8988T (cell line): ENCODE results near the gene CYB5R3.
A peak's percentile ranks its signal among the peaks of the same experiment; 100 is the strongest.

ENCODE experiments used
- DNase-seq: peaks from one replicate; pipeline ENCODE4 v3.0.0; 2011

The CYB5R3 gene

DNA sequence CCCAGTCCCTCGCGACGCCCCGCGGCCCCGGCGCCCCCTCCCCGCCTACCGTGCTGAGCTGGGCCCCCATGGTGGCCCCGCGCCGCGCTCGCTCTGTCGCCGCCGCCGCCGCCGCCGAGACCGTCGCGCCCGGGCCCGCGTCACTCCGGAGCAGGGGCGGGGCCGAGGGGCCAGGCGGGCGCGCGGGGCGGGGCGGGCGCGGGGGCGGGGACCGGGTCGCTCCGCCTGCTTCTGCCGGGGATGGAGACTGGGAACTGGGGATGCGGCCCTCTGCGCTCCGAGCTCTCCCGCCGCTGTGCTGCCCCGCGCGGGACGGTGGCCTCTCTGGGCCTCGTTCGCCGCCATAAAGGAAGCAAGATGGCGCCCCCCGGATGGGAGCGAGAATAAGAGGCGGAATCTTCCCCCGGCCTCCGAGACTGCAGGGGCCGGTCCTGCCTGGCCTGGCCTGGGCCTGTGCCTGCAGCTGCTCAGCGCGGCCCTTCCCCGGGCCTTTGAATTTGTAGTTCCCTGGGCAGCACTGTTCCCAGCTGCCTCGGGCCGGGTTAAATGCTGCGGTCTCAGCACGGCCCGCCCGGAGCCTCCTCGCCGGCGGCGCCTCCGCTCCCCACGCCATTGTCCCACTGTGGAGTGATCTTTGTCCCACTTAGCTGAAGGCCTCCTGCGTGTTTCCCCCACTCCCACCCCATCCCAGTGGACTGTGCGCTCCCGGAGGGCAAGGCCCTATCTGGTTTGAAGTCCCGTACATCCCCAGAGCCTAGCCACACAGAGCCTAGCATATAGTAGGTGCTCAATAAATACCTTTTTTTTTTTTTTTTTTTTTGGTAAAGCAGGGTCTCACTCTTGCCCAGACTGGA, at the start of gene CYB5R3:
TSS of gene CYB5R3 (minus strand) at position 147 of the 854 bp plus-strand sequence. CDS start at position 70, 77 bp downstream.
- peak; percentile 87 for DNase-seq

DNA sequence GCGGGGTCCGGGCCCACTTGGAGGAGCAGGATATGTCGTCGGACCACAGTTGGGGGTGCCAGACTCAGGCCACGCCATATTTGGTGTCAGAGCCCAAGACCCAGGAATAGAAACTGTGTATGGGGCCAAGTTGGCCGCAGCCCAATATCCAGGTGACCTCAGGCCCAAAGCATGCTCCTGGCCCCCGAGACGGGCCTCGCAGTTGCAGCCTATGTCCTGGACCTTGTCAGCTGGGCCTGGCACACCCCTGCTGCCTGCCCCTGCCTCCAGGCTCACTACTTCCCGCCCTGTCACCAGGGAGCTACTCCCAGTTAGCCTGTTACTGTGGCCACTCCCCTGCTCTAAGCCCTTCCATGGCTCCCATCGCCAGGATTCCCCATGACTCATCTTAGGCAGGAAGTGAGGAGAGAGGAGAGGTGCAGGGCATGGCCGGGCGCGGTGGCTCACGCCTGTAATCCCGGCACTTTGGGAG, 48.4 kb upstream of the CYB5R3 start:
- DNase-seq = peak; percentile 88

DNA sequence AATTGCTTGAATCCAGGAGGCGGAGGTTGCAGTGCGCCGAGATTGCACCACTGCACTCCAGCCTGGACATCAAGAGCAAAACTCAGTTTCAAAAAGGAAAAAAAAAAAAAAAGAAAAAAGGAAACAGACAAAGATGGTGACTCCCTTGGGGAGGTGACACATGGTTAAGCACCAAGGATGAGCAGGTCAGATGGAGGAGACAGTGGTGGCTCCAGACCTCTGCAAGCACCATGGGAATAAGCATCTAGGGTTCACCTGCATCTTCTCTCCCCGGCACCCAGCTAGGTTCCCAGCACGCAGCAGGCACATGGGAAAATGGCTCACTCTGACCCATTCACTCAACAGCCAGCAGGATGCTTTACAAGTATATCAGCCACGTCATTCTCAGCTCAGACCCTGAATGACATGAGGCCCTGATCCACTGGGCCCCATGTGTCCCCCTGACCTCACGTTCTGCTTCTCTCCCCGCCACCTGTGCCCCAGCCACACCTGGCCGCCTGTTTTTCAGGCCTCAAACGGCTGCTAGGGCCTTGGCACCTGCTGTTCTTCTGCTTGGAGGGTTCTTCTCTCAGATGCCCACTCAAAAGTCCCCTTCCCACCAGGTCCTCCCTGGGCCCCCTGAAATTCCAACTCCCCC, 47.3 kb upstream of the CYB5R3 start:
- DNase-seq = no peak

DNA sequence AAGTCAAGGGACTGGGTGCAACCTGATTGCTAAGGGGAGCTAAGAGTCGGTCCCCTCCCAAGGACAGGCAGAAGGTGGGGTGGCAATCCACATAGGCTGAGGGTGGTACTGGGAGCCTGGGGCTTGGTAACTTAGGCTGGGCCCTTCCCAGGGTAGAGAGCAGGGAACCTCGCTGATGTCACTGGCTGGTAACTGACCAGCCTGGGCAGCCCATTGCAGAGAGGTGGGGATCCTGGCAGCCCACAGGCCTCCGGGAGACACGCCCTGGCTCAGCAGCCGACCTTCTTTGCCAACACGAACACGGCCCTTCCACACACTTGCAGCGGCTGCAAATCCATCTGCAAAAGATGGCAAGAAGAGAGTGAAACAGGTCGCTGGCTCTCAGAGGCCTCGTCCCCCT, 46.1 kb upstream of the CYB5R3 start:
- DNase-seq = no peak

DNA sequence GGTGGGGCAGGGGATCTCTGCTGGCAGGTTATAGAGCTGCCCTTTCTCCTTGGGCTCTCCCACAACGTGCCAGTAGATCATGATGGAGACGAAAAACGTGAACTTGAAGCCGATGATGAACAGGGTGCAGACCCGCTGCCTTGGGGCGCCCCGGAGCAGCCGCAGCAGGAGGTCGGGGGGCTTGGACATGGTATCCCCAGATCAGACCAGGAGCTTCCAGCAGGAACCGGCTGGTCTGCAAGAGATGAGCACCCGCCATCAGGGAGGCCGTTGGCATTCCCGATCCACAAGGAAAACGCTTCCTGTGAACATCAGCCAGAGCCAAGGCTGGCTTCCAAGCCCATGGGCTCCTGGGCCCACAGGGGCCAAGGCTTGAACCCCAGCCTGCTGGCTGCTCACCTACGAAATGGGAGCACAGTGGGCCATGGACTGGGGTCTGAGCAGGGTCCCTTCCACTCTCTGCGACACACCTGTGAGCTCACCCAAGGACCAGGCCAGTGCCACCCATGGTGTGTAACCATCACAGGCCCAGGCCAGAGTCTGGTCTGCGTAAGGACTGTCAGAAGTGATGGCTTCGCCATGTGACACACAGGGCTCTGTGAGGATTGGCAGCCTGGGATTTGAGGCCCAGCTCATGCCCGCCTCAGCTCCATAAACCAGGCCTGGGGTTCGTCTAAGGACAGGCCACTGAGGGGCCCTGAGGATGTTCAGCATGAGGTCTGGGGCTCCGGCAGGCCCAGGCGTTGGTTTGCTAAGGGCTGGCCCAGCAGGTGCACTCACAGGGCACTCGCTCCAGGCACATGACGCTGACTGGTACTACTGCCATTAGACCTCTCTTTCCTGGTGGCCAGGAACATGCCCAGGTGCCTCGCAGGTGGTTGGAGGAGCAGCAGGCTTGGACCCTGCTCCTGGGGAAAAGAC, 44.8 kb upstream of the CYB5R3 start:
- no peak for DNase-seq

DNA sequence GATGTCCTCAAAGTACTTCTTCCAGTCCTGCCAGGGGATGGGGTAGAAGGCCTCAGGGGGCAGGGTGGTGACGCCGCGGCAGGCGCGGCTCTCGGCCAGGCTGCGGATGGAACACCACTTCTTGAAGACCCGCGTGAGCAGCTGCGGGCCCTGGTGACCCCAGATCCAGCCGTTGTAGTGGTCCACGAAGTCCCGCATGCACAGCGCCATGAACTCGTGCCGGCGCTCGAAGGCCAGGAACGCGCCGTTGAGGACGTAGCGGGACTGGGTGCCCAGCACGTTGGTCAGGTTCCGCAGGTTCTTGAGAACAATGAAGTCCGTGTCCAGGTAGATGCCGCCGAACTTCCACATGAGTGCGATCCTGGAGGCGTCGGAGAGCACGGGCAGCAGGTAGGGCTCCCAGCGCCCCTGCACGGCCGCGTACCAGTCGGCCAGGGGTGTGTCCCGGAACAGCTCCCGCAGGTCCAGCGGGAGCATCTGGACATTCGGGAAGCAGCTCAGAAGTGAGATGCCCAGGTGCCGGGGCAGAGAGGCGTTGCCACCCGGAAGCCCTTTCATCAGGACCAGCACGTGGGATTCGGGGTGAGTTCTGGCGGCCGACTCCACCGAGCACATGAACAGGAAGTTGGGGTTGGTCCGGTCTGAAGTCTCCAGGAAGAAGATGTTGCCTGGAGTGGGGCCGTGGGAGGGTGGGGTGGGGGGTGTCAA, 44.0 kb upstream of the CYB5R3 start:
- DNase-seq = no peak

DNA sequence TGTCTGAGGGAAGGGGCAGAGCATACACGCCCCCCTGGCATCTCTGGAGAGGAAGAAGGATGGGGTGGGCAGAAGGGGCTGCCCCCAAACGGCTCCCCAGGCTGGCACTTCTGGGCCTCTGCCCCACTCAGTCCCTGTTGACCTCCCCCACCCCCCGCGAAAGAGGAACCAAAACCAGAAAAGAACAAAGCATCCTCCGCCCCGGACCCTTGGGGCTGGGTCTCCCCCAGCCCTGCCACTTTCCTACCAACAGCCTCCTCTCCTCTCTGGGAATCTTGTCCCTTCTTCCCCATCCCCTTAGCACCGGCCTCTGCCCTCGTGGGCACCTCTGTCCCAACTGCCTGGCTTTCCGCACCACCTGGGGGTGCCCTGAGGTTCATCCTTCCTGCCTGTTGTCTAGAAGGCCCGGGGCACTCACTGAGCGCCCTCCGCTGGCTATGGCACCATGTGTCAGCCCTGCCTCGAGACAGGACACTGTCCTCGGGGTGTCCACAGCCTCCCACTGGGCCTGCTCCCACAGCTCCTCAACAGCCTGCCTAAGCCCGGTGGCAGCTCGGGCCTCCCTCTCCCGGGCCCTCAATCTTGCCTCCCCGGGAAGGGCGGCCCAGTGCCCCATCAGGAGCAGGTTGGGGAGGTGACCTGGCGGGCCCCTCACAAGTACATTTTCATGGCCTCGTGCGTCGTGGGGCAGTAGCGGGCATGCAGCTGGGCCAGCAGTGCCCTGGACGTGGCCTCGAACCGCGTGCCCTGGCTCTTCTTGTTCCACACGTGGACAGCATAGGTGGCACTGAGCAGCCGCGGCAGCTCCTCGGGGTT, 43.3 kb upstream of the CYB5R3 start:
- no peak for DNase-seq

DNA sequence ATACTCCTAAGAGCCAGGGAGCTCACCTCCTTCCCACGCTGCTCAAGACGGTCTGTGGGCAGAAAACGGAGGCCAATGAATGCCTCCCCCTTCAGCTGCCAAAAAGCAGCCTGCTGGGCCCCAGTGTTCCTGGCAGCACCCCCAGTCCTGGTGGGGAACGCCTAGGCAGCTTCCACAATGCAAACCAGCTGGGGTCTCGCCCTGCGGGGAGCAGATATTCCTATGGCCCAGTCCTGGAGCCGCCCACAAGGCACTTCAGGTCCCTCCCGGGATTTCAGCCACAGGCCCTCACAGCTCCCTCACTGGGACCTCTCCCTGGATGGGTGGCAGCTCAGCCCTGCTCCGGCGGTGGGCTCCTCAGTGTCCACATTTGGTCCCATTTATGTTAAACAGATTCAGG, 42.2 kb upstream of the CYB5R3 start:
- DNase-seq = no peak

DNA sequence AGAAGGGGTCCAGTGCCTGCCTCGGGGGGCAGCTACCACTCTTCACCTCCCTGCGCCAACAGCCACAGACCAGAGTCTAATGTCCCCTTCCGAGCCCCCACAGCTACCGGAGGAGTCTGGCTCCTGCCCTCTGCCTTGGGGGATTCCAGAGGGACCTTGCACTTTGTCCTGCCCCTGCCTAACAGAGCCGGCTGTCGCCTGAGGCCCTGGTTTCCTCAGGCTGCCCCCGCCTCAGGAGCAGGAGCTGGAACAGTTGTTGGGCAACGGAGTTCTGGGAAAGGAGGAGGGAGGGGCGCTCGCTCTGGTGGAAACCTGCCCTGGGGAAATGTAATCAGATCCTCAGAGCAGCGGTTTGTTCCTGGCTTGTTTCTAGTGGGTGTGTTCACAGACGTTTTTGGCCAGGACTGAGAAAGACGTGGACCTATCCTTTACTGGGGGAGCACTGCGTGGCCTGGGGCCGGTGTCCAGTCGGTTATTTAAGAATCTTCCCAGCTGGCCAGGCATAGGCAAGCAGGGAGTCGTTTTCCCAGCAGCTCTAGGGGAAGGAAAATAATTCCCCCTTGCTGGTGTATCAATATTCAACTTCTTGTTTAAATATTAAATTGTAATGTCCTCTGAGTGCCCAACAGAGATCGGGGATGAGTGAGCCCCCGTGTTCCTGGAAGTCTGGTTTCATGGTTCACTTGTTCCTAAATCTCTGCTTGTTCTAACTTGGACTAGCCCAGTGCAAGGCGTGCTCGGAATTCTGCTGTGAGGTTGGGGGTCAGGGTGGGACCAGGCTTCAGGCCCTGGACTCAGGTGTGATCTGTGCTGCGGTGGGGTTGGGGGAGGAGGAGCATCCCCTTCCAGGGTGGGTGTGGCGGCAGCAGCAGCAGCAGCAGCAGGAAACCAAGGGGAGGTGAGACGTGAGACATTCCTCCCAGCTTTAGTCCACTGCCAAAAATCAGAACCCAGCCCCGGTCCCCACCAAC, 39.3 kb upstream of the CYB5R3 start:
- no peak for DNase-seq

DNA sequence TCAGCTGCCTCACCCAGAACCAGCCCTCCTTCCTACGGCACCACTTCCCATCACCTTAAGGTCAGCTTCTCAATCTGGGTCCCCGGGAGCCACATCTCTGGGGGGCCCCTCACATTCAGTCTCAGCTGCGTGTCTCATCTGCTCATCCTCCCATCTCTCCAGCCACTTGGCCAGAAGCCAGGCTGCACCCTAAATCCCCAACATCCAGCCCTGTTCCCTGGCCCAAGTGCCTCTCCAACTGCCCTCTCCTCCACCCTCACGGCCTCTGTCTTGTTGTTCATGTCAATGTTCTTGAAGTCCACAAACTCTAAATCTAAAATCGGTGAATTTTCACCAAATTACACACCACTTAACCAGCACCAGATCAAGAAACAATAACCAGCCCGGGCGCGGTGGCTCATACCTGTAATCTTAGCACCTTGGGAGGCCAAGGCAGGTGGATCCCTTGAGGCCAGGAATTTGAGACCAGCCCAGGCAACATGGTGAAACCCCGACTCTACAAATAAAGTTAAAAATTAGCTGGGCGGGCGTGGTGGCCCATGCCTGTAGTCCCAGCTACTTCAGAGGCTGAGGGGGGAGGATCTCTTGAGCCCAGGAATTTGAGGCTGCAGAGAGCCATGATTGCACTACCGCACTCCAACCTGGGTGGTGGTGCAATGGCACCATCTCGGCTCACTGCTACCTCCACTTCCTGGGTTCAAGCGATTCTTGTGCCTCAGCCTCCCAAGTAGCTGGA, 37.7 kb upstream of the CYB5R3 start:
- DNase-seq = no peak

DNA sequence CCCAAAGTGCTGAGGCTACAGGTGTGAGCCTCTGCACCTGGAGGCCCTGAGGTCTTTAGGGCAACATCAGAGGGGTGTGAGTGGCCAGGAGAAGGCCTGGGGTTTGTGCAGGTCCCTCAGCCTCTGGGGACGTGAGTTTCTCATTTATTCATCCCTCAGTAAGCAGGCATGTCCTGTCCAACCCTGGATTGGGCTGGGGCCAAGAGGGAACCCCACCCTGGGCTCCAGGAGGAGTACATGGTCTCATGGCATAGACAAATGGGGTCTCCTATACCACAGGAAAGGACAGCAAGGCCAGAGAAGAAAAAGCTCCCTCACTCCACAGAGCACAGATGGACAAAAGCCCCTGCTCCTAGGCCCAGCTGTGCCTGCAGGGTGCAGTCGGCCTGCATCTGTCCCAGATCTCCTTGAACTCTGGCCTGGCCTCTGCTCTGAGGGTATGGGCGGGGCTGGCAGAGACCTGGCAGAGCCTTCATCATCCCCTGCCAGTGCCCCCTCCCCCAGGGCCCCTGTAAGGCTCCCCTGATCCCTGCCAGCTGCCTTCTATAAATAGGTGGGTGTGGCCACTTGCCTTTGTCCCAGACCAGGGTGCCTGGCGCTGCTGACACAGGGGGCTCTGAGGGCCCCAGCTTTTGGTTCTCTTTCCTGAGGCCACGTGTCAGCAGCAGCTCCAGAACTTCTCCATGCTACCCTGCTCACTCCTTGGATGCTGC, 36.9 kb upstream of the CYB5R3 start:
- no peak for DNase-seq

DNA sequence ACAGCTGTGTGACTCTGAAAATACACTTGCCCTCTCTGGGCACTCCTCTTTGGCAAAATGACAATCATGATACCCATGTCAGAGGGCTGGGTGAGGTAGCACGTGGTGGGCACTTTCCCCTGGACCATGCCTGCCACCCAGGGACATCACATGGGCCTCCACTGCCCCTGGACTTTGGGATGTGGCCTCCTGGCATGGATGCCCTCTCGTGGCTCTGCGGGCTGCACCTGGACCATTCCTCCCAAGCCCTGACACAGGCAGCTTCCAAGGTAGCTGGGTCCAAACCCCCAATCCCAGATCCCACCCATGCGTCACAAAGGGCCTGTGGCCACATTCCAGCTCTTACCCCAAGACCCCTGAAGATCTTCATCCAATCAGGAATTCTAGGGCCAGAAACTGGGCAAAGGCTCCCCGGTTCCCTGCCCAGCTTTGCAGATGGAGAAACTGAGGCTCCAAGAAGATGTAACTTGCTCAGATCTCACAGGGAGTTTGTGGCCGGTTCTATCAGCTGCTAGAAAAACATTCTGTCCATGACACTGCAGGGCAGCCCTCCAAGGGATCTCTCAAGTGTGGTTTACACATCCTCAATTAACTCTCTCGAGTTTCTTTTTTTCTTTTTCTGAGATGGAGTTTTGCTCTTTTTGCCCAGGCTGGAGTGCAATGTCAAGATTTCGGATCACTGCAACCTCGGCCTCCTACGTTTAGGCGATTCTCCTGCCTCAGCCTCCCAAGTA, 35.4 kb upstream of the CYB5R3 start:
- no peak for DNase-seq

DNA sequence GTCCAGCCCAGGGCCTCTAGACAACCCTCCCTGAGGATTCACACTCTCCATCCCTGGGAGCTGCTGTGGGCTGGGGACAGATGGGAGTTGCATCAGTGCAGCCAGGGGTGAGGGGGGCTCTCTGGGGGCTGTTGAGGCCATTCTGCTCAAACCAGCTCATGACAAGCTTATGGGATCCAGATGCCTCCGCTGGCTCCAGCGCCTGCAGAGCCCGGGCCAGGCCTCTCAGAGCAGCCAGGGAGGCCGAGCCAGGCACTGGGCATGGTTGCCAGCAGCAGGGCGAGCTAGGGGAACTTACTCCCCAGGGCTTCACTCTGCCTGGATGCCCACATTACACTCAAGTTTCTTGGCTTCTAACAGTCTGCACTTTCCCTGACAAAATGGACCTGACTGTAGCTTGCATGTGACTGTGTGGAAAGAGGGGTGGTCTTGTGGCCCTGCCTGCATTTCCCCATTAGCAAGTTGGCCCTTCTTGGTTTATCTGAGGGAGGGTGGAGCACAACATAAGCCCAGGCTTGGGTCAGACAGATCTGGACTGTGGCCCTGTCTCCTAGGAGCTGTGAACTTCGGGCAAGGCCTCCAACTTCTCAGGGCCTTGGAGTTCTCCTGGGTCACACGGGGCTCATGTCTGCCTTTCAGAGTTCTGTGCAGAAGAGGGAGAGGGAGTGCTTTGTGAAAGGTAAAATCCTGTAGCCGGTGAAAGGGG, 34.5 kb upstream of the CYB5R3 start:
- DNase-seq = no peak

DNA sequence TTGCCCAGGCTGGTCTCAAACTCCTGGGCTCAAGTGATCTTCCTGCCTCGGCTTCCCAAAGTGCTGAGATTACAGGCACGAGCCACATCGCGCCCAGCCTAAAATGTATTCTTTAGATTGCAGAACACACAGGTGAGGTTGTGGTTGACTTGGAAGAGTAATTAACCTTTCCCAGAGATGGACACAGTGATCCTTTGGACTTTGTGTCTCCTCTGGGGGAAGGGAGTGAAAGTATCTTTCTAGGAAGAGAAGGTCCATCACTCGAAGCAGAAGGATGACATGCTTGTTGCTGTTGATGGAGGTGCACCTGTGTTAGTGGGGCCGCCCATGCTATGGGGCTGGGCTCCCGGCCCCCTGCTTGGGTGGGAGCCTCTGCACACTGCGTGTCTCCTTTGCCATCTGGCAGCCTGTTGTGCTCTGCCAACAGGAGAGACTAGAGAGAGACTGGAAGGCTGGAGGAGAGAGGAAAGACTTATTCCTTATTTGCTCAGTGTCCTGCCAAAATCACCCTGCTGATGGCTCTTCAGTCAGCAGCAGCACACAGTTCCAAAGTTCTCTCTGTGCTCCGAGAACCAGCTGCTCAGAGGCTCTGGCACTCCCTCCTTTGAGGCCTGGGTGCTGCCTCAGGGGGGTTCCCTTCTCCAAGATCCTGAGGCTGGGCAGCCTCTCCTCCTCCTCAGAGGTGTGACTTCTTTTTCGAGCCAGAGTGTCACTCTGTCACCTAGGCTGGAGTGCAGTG, 33.1 kb upstream of the CYB5R3 start:
- no peak for DNase-seq

DNA sequence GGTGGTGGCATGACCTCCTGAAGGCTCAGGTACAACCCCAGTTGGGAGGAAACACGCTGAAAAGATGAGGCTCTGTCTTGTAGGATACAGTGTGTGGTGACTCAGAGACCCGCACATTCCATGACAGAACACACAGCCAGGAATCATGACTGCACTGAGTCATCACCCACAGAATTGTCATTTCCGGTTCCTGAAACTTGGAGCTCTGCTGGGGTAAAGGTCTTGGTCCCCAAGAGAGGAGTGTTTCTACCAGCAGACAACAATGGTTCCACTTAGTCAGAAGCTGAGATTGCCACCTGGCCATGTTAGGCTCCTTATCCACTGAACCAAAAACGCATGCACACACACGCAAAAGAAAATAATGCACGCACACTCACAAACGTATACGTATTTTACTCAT, 31.5 kb upstream of the CYB5R3 start:
- DNase-seq = peak; percentile 70

DNA sequence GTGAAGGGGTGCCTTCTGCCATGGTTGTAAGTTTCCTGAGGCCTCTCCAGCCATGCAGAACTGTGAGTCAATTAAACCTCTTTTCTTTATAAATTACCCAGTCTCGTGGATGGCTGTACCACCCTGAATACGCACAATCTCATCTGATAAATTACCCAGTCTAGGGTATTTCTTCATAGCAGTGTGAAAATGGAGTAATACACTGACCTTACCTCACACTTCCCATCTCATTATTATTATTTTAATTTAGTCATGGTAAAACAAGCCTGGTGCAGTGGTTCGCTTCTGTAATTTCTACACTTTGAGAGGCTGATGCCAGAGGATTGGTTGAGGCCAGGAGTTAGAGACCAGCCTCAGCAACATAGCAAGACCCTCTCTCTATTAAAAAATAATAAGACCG, 30.5 kb upstream of the CYB5R3 start:
- no peak for DNase-seq

DNA sequence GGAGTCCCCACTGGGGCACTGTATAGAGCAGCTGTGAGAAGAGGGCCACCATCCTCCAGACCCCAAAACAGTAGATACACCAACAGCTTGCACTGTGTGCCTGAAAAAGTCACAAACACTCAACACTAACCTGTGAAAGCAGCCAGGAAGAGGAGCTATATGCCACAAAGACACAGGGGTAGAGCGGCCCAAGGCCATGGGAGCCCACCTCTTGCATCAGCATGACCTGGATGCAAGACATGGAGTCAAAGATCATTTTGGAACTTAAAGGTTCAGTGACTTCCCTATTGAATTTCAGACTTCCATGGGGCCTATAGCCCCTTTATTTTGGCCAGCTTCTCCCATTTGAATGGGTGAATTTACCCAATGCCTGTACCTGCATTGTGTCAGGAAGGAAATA, 29.7 kb upstream of the CYB5R3 start:
- DNase-seq = no peak
